HepG2 (cell line): ENCODE data around the gene TEX47. TPM values are rescaled to one million over a fixed set of nuclear protein-coding genes. Genes with fewer than 3 reads are reported as not detected.

ENCODE experiments used
- ATAC-seq: fragments of 200-7000 bp; cut with Tn5 transposase; 3 replicates; pipeline ENCODE4 v1.9.1; 2020; ENCODE audit warnings: mild to moderate bottlenecking, moderate library complexity
- BruUV-seq: library from RNA; stranded (reverse); fragments of 400-500 nt; replicated peaks from 2 replicates; lab custom pipeline; 2021; lab: Mats Ljungman, UMichigan
- CTCF ChIA-PET: fragments of 300-600 bp; formaldehyde crosslinking; extraction: SDS; loops from one replicate; lab custom pipeline; 2021; ENCODE audit warnings: low total read pairs, inconsistent platforms, low intra/inter-chr PET ratio; lab: Yijun Ruan, JAX
- POLR2A ChIA-PET: fragments of 350-600 bp; sonication (Branson Sonifier 250); formaldehyde crosslinking; loops from one replicate; lab custom pipeline; 2020; ENCODE audit warnings: antibody characterized with exemption, inconsistent platforms; lab: Yijun Ruan, JAX
- DNase-seq: peaks from one replicate; pipeline ENCODE4 v3.0.0-alpha.2; 2015; ENCODE audit warnings: low spot score
- FAIRE-seq: peaks from 3 replicates; lab custom pipeline; 2011; peaks lifted over from hg19 to GRCh38; lab: Jason Lieb, UNC
- H2AFZ ChIP-seq: one replicate; pipeline ENCODE4 v1.6.1; 2011; ENCODE audit warnings: low read length, inconsistent platforms
- H3K27ac ChIP-seq: fragments of 300-600 bp; 3 replicates; pipeline ENCODE4 v1.8.0; 2011; ENCODE audit warnings: mixed run types, mild to moderate bottlenecking, mixed read lengths, low read length, inconsistent platforms; ENCODE audit not compliant: insufficient read depth; ENCODE audit errors: extremely low read length
- H3K27me3 ChIP-seq, 2 experiments: fragments of 200-600 bp in 1 of 2; 2 replicates in 1 of 2; 3 replicates in 1 of 2; pipeline versions ENCODE4 v1.6.0 to v1.8.0; 2011; ENCODE audit warnings: low read length in 2 of 2, mild to moderate bottlenecking in 2 of 2, moderate library complexity in 2 of 2, inconsistent platforms in 1 of 2; ENCODE audit not compliant: insufficient read depth in 2 of 2, control insufficient read depth in 1 of 2
- H3K36me3 ChIP-seq, 2 experiments: fragments of 200-600 bp in 1 of 2; replicated peaks in 1 of 2; 2 replicates in 1 of 2; 3 replicates in 1 of 2; pipeline versions ENCODE4 v1.5.1 to v1.8.0; 2011; ENCODE audit warnings: low read length in 2 of 2, inconsistent platforms in 1 of 2; ENCODE audit not compliant: insufficient read depth in 2 of 2, control insufficient read depth in 1 of 2
- H3K4me1 ChIP-seq: 2 replicates; pipeline ENCODE4 v1.5.1; 2012; ENCODE audit warnings: low read length, inconsistent platforms; ENCODE audit not compliant: insufficient read depth
- H3K4me2 ChIP-seq: 2 replicates; pipeline ENCODE4 v1.6.0; 2011; ENCODE audit warnings: low read depth, low read length, inconsistent platforms
- H3K4me3 ChIP-seq, 3 experiments: fragments of 200-600 bp in 1 of 3; sonication (generic), shearing (Covaris generic) in 1 of 3; replicated peaks in 1 of 3; 2 replicates each; pipeline ENCODE4 v1.5.1; 2011 to 2016; ENCODE audit warnings: low read length in 3 of 3, inconsistent platforms in 2 of 3, low read depth in 2 of 3, mild to moderate bottlenecking in 2 of 3, control low read depth in 1 of 3, mixed read lengths in 1 of 3; ENCODE audit not compliant: insufficient read depth in 1 of 3
- H3K79me2 ChIP-seq: one replicate; pipeline ENCODE4 v1.6.1; 2011; ENCODE audit warnings: low read length, inconsistent platforms; ENCODE audit not compliant: insufficient read depth
- H3K9ac ChIP-seq: 2 replicates; pipeline ENCODE4 v1.6.0; 2011; ENCODE audit warnings: mild to moderate bottlenecking, low read depth, low read length, inconsistent platforms; ENCODE audit not compliant: insufficient read depth
- H3K9me3 ChIP-seq: 2 replicates; pipeline ENCODE4 v1.5.1; 2012; ENCODE audit warnings: mild to moderate bottlenecking, low read length
- H4K20me1 ChIP-seq: 2 replicates; pipeline ENCODE4 v1.6.0; 2011; ENCODE audit warnings: inconsistent platforms, mild to moderate bottlenecking, low read length, moderate library complexity; ENCODE audit not compliant: insufficient read depth
- CENPT ChIP-seq: sonication (generic); formaldehyde crosslinking; IDR thresholded peaks from 2 replicates; pipeline ENCODE4 v1.8.0; 2022; ENCODE audit warnings: low read depth, mild to moderate bottlenecking, moderate library complexity, missing genetic modification reagents
- CREB1 ChIP-seq, 2 experiments: fragments of 450-650 bp in 1 of 2; IDR thresholded peaks; 2 replicates each; pipeline ENCODE4 v1.6.1; 2016 to 2017; ENCODE audit warnings: control low read depth in 1 of 2, mild to moderate bottlenecking in 1 of 2, missing compliant biosample characterization in 1 of 2, missing genetic modification characterization in 1 of 2
- DPF2 ChIP-seq: sonication (generic); formaldehyde crosslinking; IDR thresholded peaks from 2 replicates; pipeline ENCODE4 v1.4.0; 2020; ENCODE audit warnings: mild to moderate bottlenecking, low read depth, missing genetic modification reagents, borderline replicate concordance
- E2F1 ChIP-seq: sonication (generic); formaldehyde crosslinking; IDR thresholded peaks from 2 replicates; pipeline ENCODE4 v1.5.0; 2020; ENCODE audit warnings: missing genetic modification reagents
- EED ChIP-seq: sonication (generic); formaldehyde crosslinking; IDR thresholded peaks from 2 replicates; pipeline ENCODE4 v1.5.0; 2020; ENCODE audit warnings: mild to moderate bottlenecking, missing genetic modification reagents
- HES4 ChIP-seq: sonication (generic); formaldehyde crosslinking; IDR thresholded peaks from 2 replicates; pipeline ENCODE4 v1.9.0; 2021; ENCODE audit warnings: mild to moderate bottlenecking, missing genetic modification reagents, borderline replicate concordance
- KDM2A ChIP-seq: sonication (generic); formaldehyde crosslinking; IDR thresholded peaks from 2 replicates; pipeline ENCODE4 v1.4.0; 2020; ENCODE audit warnings: low read depth, missing genetic modification reagents, borderline replicate concordance
- PCBP2 ChIP-seq: fragments of 200-400 bp; formaldehyde crosslinking; optimal IDR thresholded peaks from 2 replicates; pipeline ENCODE3; 2018; ENCODE audit warnings: low read length, low read depth; ENCODE audit not compliant: poor library complexity, severe bottlenecking
- PREB ChIP-seq: sonication (generic); formaldehyde crosslinking; IDR thresholded peaks from 2 replicates; pipeline ENCODE4 v1.4.0; 2020; ENCODE audit warnings: missing genetic modification reagents
- TEAD2 ChIP-seq: sonication (generic); formaldehyde crosslinking; IDR thresholded peaks from 2 replicates; pipeline ENCODE4 v1.9.0; 2021; ENCODE audit warnings: missing genetic modification reagents
- TEAD3 ChIP-seq: optimal IDR thresholded peaks from 2 replicates; pipeline ENCODE3; 2016; ENCODE audit warnings: borderline replicate concordance
- TFAP4 ChIP-seq: sonication (generic); IDR thresholded peaks from 2 replicates; pipeline ENCODE4 v1.6.1; 2016; ENCODE audit warnings: low read depth, borderline replicate concordance
- WIZ ChIP-seq: sonication (generic); formaldehyde crosslinking; IDR thresholded peaks from 2 replicates; pipeline ENCODE4 v1.5.1; 2020; ENCODE audit warnings: mild to moderate bottlenecking, missing genetic modification reagents
- ZBTB44 ChIP-seq: sonication (generic); formaldehyde crosslinking; IDR thresholded peaks from 2 replicates; pipeline ENCODE4 v1.4.0; 2020; ENCODE audit warnings: missing genetic modification reagents
- ZNF263 ChIP-seq: sonication (generic); formaldehyde crosslinking; IDR thresholded peaks from 2 replicates; pipeline ENCODE4 v1.4.0; 2020; ENCODE audit warnings: missing genetic modification reagents
- ZNF567 ChIP-seq: sonication (generic); formaldehyde crosslinking; IDR thresholded peaks from 2 replicates; pipeline ENCODE4 v1.8.1; 2023; ENCODE audit warnings: mild to moderate bottlenecking, missing genetic modification reagents, borderline replicate concordance
- ZNF776 ChIP-seq: sonication (generic); formaldehyde crosslinking; IDR thresholded peaks from 2 replicates; pipeline ENCODE4 v1.4.0; 2020; ENCODE audit warnings: mild to moderate bottlenecking, missing genetic modification reagents
- WGBS: methylation state at CpG from one replicate; pipeline ENCODE4 v1.1.6; 2017; ENCODE audit warnings: low lambda C conversion rate; 5-methylcytosine and 5-hydroxymethylcytosine counted together
- in situ Hi-C: cut with HindIII; loops from 2 replicates; pipeline ENCODE4 v1.10.0; 2017; ENCODE audit warnings: low pct_unique_long_range_greater_than_20kb; ENCODE audit not compliant: extremely low pct_ligation_motif_present
- intact Hi-C: fragments of 100-400 bp; cut with micrococcal nuclease; formaldehyde crosslinking; loops from one replicate; pipeline ENCODE4 v1.10.0; 2022; ENCODE audit not compliant: unreplicated experiment
- polyA plus RNA-seq, 8 experiments: library from polyadenylated mRNA; depleted of rRNA in 3 of 8; stranded (reverse) in 7 of 8; unstranded in 1 of 8; fragments of >200 nt; fragmentation: Illumina TruSeq in 4 of 8; extraction: Trizol in 4 of 8; gene quantifications; 2 replicates each; pipeline versions ENCODE4 v1.2.1 to v1.2.3, GENCODE V29; 2011 to 2016; ENCODE audit warnings: low read depth in 4 of 8, missing spikeins in 1 of 8, mixed read lengths in 1 of 8; ENCODE audit not compliant: insufficient read depth in 1 of 8
- total RNA-seq, 5 experiments: library from RNA; depleted of rRNA; stranded (reverse); fragments of >200 nt; fragmentation: Illumina TruSeq; extraction: Trizol; gene quantifications; 2 replicates each; pipeline ENCODE4 v1.2.3, GENCODE V29; 2016; ENCODE audit warnings: low read depth in 1 of 5

The TEX47 gene
- total and polyA plus RNA-seq, 2 of the 13 experiments (the other 11 are each of a cell fraction or from before 2014, with no cell fraction given): not detected

GRCh38 chr7:88806280-88807037 lies 10.9 kb upstream of the TEX47 start (continued):
- TF ChIP-seq PREB: no peak
- no peak for TF ChIP-seq ZNF567 (CRISPR knock-in tag)
- no peak for TF ChIP-seq WIZ (CRISPR knock-in tag)

- in situ Hi-C loops: no loop called here
- no TSS peak for BruUV-seq
- POLR2A ChIA-PET: no interaction called here
- TF ChIP-seq EED (CRISPR knock-in tag) (no peak), E2F1 (CRISPR knock-in tag) (no peak), CENPT (CRISPR knock-in tag) (no peak), TEAD3 (CRISPR knock-in tag) (no peak), ZNF567 (CRISPR knock-in tag) (no peak), TFAP4 (no peak), HES4 (no peak), ZNF263 (CRISPR knock-in tag) (no peak), CREB1 (IDR thresholded peaks at IDR 0.05) (no peak), CREB1 (CRISPR knock-in tag; IDR thresholded peaks at IDR 0.05) (no peak), KDM2A (CRISPR knock-in tag) (no peak), ZBTB44 (CRISPR knock-in tag) (no peak), TEAD2 (no peak), ZNF776 (CRISPR knock-in tag) (no peak), DPF2 (CRISPR knock-in tag) (no peak), PCBP2 (no peak)
These were observed 5.5 kb upstream of the TEX47 start for GRCh38 chr7:88801046-88801445.

More at GRCh38 chr7:88801046-88801445, 5.5 kb upstream of the TEX47 start:
- no peak for DNase-seq
- Histone ChIP-seq H3K4me1 (no peaks in the 10 kb centered on the region), H3K79me2 (no peaks in the 10 kb centered on the region), H3K4me2 (no peak overlapping the region), H3K27me3 (no peaks in the 10 kb centered on the region), H2AFZ (no peak overlapping the region), H3K9me3 (no peaks in the 10 kb centered on the region), H3K36me3 (no peaks in the 10 kb centered on the region), H3K27ac (no peak overlapping the region), H3K9ac (no peak overlapping the region), H4K20me1 (no peaks in the 10 kb centered on the region), H3K4me3 (no peak overlapping the region)
- CTCF ChIA-PET: no interaction called here
- FAIRE-seq: no peak
- 5% methylated on average over 3 of the region's 3 CpGs for WGBS
- ATAC-seq: no peak
- intact Hi-C loops: no loop called here
